H1 (cell line): ENCODE results near the gene SLC17A5.
"Not testable (repeated sequence)": the region's sequence is repeated elsewhere in the genome, so short reads cannot be mapped to it uniquely, and the experiment has no call there.

Source experiments
- ATF3 ChIP-seq: IDR thresholded peaks from 2 replicates; pipeline ENCODE4 v1.6.1; 2011; ENCODE audit warnings: low read depth, mild to moderate bottlenecking, low read length; ENCODE audit not compliant: insufficient read depth
- BRCA1 ChIP-seq: IDR thresholded peaks from 2 replicates; pipeline ENCODE4 v1.6.1; 2012; ENCODE audit warnings: low read depth, low read length, improper control_type of control experiment
- CHD2 ChIP-seq: IDR thresholded peaks from 2 replicates; pipeline ENCODE4 v1.6.1; 2012; ENCODE audit warnings: low read length, improper control_type of control experiment
- CTCF ChIP-seq, 3 experiments: IDR thresholded peaks; 1 replicate in 2 of 3; 2 replicates in 1 of 3; pipeline versions ENCODE4 v1.5.1 to v1.6.1; 2011; ENCODE audit warnings: low read length in 3 of 3, mild to moderate bottlenecking in 3 of 3, inconsistent platforms in 2 of 3, low read depth in 1 of 3, moderate library complexity in 1 of 3; ENCODE audit not compliant: insufficient read depth in 1 of 3; ENCODE audit errors: control extremely low read depth in 1 of 3
- EGR1 ChIP-seq: IDR thresholded peaks from 2 replicates; pipeline ENCODE4 v1.6.1; 2011; ENCODE audit warnings: low read depth, low read length, borderline replicate concordance
- EP300 ChIP-seq, 2 experiments: IDR thresholded peaks; 1 replicate in 1 of 2; 2 replicates in 1 of 2; pipeline ENCODE4 v1.6.1; 2011 to 2012; ENCODE audit warnings: low read depth in 2 of 2, low read length in 2 of 2, mild to moderate bottlenecking in 2 of 2, borderline replicate concordance in 1 of 2, inconsistent platforms in 1 of 2, moderate library complexity in 1 of 2
- MAFK ChIP-seq: IDR thresholded peaks from 2 replicates; pipeline ENCODE4 v1.6.1; 2012; ENCODE audit warnings: low read depth, mild to moderate bottlenecking, improper control_type of control experiment, low read length
- RAD21 ChIP-seq, 2 experiments: IDR thresholded peaks in 1 of 2; conservative IDR thresholded peaks in 1 of 2; 2 replicates each; pipeline ENCODE4 v1.6.1; 2011; ENCODE audit warnings: low read depth in 2 of 2, low read length in 2 of 2, improper control_type of control experiment in 1 of 2, inconsistent platforms in 1 of 2, mild to moderate bottlenecking in 1 of 2, moderate library complexity in 1 of 2
- SP4 ChIP-seq: IDR thresholded peaks from 2 replicates; pipeline ENCODE4 v1.6.1; 2012; ENCODE audit warnings: low read length, inconsistent platforms
- TBP ChIP-seq: IDR thresholded peaks from 2 replicates; pipeline ENCODE4 v1.6.1; 2011; ENCODE audit warnings: low read depth, low read length, improper control_type of control experiment
- YY1 ChIP-seq: IDR thresholded peaks from 2 replicates; pipeline ENCODE4 v1.6.1; 2011; ENCODE audit warnings: low read depth, mild to moderate bottlenecking, low read length

GRCh38 chr6:73623480-73623879 lies 30.3 kb downstream of the SLC17A5 start:
- TF ChIP-seq CHD2; CTCF (IDR thresholded peaks at IDR 0.05; ENCODE audit: control extremely low read depth in 1 of 3, insufficient read depth in 1 of 3, low read depth in 1 of 3, low read length in 3 of 3); BRCA1; MAFK; EGR1; EP300 (IDR thresholded peaks at IDR 0.05; ENCODE audit: borderline replicate concordance in 1 of 2, low read depth in 2 of 2, low read length in 2 of 2); SP4; ATF3; TBP; RAD21 (IDR thresholded peaks at IDR 0.05 in 1 of 2, conservative IDR thresholded peaks at IDR 0.05 in 1 of 2; ENCODE audit: low read depth in 2 of 2, low read length in 2 of 2); YY1: not testable (repeated sequence)
